HCT116 (cell line): ENCODE results near the gene RPL3. TPM values are rescaled to one million over a fixed set of nuclear protein-coding genes. Genes with fewer than 3 reads are reported as not detected.

Source experiments
- ATAC-seq: fragments of 200-7000 bp; cut with Tn5 transposase; 2 replicates; pipeline ENCODE4 v1.9.1; 2020; ENCODE audit warnings: mild to moderate bottlenecking, moderate library complexity
- BruUV-seq: library from RNA; stranded (reverse); fragments of 400-500 nt; replicated peaks from 2 replicates; lab custom pipeline; 2021; lab: Mats Ljungman, UMichigan
- CTCF ChIA-PET: fragments of 300-600 bp; sonication (Branson Sonifier 250); formaldehyde crosslinking; loops from one replicate; lab custom pipeline; 2021; ENCODE audit warnings: antibody characterized with exemption; lab: Charles Lee
- POLR2A ChIA-PET: fragments of 300-600, 350-600 bp; sonication (Branson Sonifier 250); formaldehyde crosslinking; loops from one replicate; lab custom pipeline; 2021; ENCODE audit warnings: antibody characterized with exemption; lab: Charles Lee
- RAD21 ChIA-PET, 2 experiments: fragments of 300-600 bp; sonication (Branson Sonifier 250); formaldehyde crosslinking; loops; one replicate each; lab custom pipeline; 2023; ENCODE audit warnings: low total read pairs in 2 of 2; ENCODE audit not compliant: uncharacterized antibody in 2 of 2, unreplicated experiment in 2 of 2, low non-redundant PET in 1 of 2; lab: Charles Lee
- DNase-seq: peaks from one replicate; pipeline ENCODE4 v3.0.0-alpha.2; 2010; ENCODE audit warnings: low read depth, low spot score
- H2AFZ ChIP-seq: fragments of 200-600 bp; shearing (Covaris generic), sonication (generic); 2 replicates; pipeline ENCODE4 v1.6.1; 2017; ENCODE audit warnings: low read depth, mixed run types, mixed read lengths, antibody characterized with exemption, low read length; ENCODE audit not compliant: poor library complexity, severe bottlenecking
- H3K27ac ChIP-seq: 2 replicates; pipeline ENCODE4 v1.5.1; 2012; ENCODE audit warnings: low read depth, low read length
- H3K27me3 ChIP-seq: fragments of 200-600 bp; sonication (generic); 2 replicates; pipeline ENCODE4 v1.6.1; 2016; ENCODE audit warnings: mixed run types, low read length, mixed read lengths; ENCODE audit not compliant: insufficient read depth
- H3K36me3 ChIP-seq, 2 experiments: fragments of 200-500 bp in 1 of 2; fragments of 200-600 bp in 1 of 2; sonication (Bioruptor generic) in 1 of 2; sonication (generic) in 1 of 2; 2 replicates each; pipeline versions ENCODE4 v1.5.1 to v1.6.1; 2014 to 2016; ENCODE audit warnings: low read length in 2 of 2, inconsistent platforms in 1 of 2, mixed read lengths in 1 of 2, mixed run types in 1 of 2; ENCODE audit not compliant: insufficient read depth in 2 of 2, control insufficient read depth in 1 of 2
- H3K4me1 ChIP-seq, 2 experiments: fragments of 200-600 bp in 1 of 2; sonication (generic) in 1 of 2; 2 replicates each; pipeline versions ENCODE4 v1.5.1 to v1.6.1; 2012 to 2017; ENCODE audit warnings: low read length in 2 of 2, inconsistent platforms in 1 of 2, mild to moderate bottlenecking in 1 of 2, mixed read lengths in 1 of 2, mixed run types in 1 of 2, moderate library complexity in 1 of 2; ENCODE audit not compliant: insufficient read depth in 2 of 2, control insufficient read depth in 1 of 2
- H3K4me2 ChIP-seq: fragments of 200-600 bp; sonication (generic); 2 replicates; pipeline ENCODE4 v1.6.1; 2017; ENCODE audit warnings: mixed run types, low read length, mixed read lengths
- H3K4me3 ChIP-seq, 2 experiments: fragments of 200-600 bp in 1 of 2; sonication (generic) in 1 of 2; replicated peaks in 1 of 2; 2 replicates each; pipeline ENCODE4 v1.5.1; 2011 to 2016; ENCODE audit warnings: low read length in 2 of 2, control low read depth in 1 of 2, low read depth in 1 of 2, mild to moderate bottlenecking in 1 of 2, mixed read lengths in 1 of 2, mixed run types in 1 of 2
- H3K79me2 ChIP-seq: fragments of 200-600 bp; sonication (generic); 2 replicates; pipeline ENCODE4 v1.6.1; 2017; ENCODE audit warnings: mild to moderate bottlenecking, mixed run types, low read length, moderate library complexity, mixed read lengths; ENCODE audit not compliant: insufficient read depth
- H3K9ac ChIP-seq: fragments of 200-600 bp; sonication (generic); 2 replicates; pipeline ENCODE4 v1.6.1; 2016; ENCODE audit warnings: low read length, mixed read lengths
- H3K9me2 ChIP-seq: fragments of 200-600 bp; sonication (generic), shearing (Covaris generic); 2 replicates; pipeline ENCODE4 v1.6.1; 2017; ENCODE audit warnings: mixed run types, mild to moderate bottlenecking, moderate library complexity; ENCODE audit not compliant: insufficient read depth
- H3K9me3 ChIP-seq, 2 experiments: fragments of 200-500 bp in 1 of 2; fragments of 200-600 bp in 1 of 2; sonication (Bioruptor generic) in 1 of 2; sonication (generic) in 1 of 2; 2 replicates each; pipeline ENCODE4 v1.6.1; 2014 to 2017; ENCODE audit warnings: low read length in 2 of 2, mixed read lengths in 2 of 2, inconsistent platforms in 1 of 2, low read depth in 1 of 2, mild to moderate bottlenecking in 1 of 2, mixed run types in 1 of 2, moderate library complexity in 1 of 2; ENCODE audit not compliant: control insufficient read depth in 1 of 2, insufficient read depth in 1 of 2
- H4K20me1 ChIP-seq: fragments of 200-600 bp; sonication (generic), shearing (Covaris generic); 2 replicates; pipeline ENCODE4 v1.6.1; 2017; ENCODE audit warnings: mixed run types, mild to moderate bottlenecking, moderate library complexity; ENCODE audit not compliant: insufficient read depth
- EGR1 ChIP-seq: IDR thresholded peaks from 2 replicates; pipeline ENCODE4 v1.6.1; 2012; ENCODE audit warnings: low read depth
- POLR2A ChIP-seq: IDR thresholded peaks from 2 replicates; pipeline ENCODE4 v1.7.0; 2011; ENCODE audit warnings: borderline replicate concordance; ENCODE audit not compliant: insufficient read depth, insufficient read length; ENCODE audit errors: extremely low read depth
- POLR2AphosphoS5 ChIP-seq: IDR thresholded peaks from 2 replicates; pipeline ENCODE4 v1.6.1; 2011; ENCODE audit warnings: mild to moderate bottlenecking, low read depth, low read length, moderate library complexity
- SIN3A ChIP-seq: IDR thresholded peaks from 2 replicates; pipeline ENCODE4 v1.6.1; 2012; ENCODE audit warnings: low read depth
- YY1 ChIP-seq: IDR thresholded peaks from 2 replicates; pipeline ENCODE4 v1.6.1; 2011; ENCODE audit warnings: low read length, low read depth, moderate library complexity, mild to moderate bottlenecking; ENCODE audit not compliant: insufficient replicate concordance; ENCODE audit errors: extremely low read depth
- ZNF274 ChIP-seq: fragments of 200-500 bp; sonication (Bioruptor generic); IDR thresholded peaks from 2 replicates; pipeline ENCODE4 v1.6.1; 2014; ENCODE audit warnings: mild to moderate bottlenecking, low read depth, low read length, inconsistent platforms
- intact Hi-C: fragments of 100-400 bp; cut with micrococcal nuclease; formaldehyde crosslinking; loops from 2 replicates; pipeline ENCODE4 v1.10.0; 2022
- total RNA-seq: library from RNA; stranded (reverse); gene quantifications from one replicate; pipeline ENCODE4 v1.2.1, GENCODE V29; 2021; ENCODE audit not compliant: unreplicated experiment
- TF ChIP-seq, protein P1 (sequence below): IDR thresholded peaks from 2 replicates; pipeline ENCODE4 v1.6.1; 2012
- TF ChIP-seq, protein P2 (sequence below): IDR thresholded peaks from 2 replicates; pipeline ENCODE4 v1.6.1; 2011; ENCODE audit warnings: mild to moderate bottlenecking, low read length, moderate library complexity; ENCODE audit not compliant: insufficient replicate concordance; ENCODE audit errors: extremely low read depth

RPL3 gene
- total RNA-seq, 1 experiment from 2014 or later: 2,966 TPM

DNA sequence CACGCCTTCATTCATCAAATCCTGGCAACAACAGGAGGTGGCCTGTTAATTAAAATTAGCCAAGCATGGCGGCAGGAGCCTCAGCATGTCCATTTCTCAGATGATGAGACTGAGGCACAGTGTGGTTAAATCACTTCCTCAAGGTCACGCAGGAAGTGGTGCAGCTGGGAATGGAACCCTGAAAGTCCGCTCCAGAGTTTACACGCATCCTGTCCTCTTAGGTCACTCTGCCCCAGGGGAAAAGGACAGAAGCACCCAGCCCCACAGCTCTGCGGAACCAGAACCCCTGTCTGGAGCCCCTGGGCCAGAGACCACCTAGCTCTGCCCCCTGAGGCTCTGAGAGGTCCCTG lies 19.6 kb downstream of the RPL3 start:
- H4K20me1 ChIP-seq: no peaks in the 10 kb centered on the region
- H3K4me3 ChIP-seq: no peak overlapping the region
- intact Hi-C loops: no loop called here
- H3K4me2 ChIP-seq: peak overlapping the region; percentile 27
- no peak overlapping the region; the same call in 1 of the 2 replicates for H3K27ac ChIP-seq
- RAD21 ChIA-PET: no interaction called here
- no peak for DNase-seq
- H2AFZ ChIP-seq: no peak overlapping the region
- no peak; the same call in 1 of the 2 replicates for ATAC-seq
- no peaks in the 10 kb centered on the region for H3K79me2 ChIP-seq
- H3K9me2 ChIP-seq: no peaks in the 10 kb centered on the region
- no peak for TF ChIP-seq POLR2A
- TF ChIP-seq, all 23 proteins: peak for 0
- no peaks in the 10 kb centered on the region for H3K27me3 ChIP-seq
- no peaks in the 10 kb centered on the region for H3K9me3 ChIP-seq
- peaks cover 48 to 71% of the 10 kb centered on the region in 2 experiments for H3K4me1 ChIP-seq
- BruUV-seq: no TSS peak
- no peaks in the 10 kb centered on the region for H3K36me3 ChIP-seq
- CTCF ChIA-PET: interaction anchor here (1.1 kb wide), 2 partner anchors 10 to 11 kb away, joined by 3 read pairs; no protein-coding TSS in a partner anchor
- H3K9ac ChIP-seq: no peak overlapping the region
- POLR2A ChIA-PET: interaction anchor here (1.3 to 2.5 kb wide), 4 partner anchors 10 to 20 kb away, joined by 4 to 15 read pairs (median 7); partner anchors contain the start of gene RPL3

DNA sequence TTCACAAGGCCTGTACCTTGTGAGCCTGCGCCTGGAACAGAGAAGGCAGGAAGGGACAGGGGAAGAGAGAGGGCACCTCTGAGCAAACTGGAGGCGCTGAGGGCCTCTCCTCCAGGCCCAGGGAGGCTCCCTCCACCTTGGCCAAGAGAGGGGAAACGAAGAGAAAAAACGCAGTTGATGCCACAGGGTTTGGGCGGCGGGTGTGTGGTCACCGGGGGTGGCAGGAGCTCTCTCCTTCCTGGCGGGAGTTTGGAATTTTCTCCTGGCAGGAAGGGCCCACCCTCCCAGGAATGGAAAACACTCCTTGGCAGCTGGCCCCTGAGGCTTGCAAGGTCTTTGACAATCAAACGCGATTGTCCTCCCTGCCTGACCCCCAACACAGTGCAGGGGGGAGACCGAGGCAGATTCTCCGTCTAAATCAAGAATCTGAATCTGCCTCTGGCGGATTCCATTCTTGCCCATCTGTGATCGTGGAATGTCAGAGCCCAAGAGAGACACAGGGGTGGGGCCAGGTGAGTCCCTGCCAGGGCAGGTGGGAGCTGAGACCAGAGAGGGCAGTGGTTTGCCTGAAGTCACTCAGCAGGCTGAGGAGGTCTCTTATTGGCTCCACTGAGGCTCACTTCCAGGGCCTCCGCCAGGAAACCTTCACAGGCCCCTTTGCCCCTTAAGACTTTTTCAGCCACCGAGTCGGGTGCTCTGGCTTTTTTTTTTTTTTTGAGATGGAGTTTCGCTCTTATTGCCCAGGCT lies 21.0 kb downstream of the RPL3 start:
- ChIA-PET CTCF (interaction anchor here (1.0 kb wide), 2 partner anchors 11 to 13 kb away, joined by 3 read pairs; no protein-coding TSS in a partner anchor), RAD21 (no interaction called here), POLR2A (interaction anchor here (1.6 to 2.5 kb wide), 4 partner anchors 13 to 53 kb away, joined by 5 to 15 read pairs (median 8); partner anchors contain the start of genes PDGFB and RPL3)
- ATAC-seq: peak; percentile 28; the same call in 1 of the 2 replicates
- H3K36me3 ChIP-seq: no peaks in the 10 kb centered on the region
- H3K9me3 ChIP-seq: no peaks in the 10 kb centered on the region
- DNase-seq: no peak
- peak overlapping the region; percentile 46 for H3K27ac ChIP-seq
- peaks cover 49 to 84% of the 10 kb centered on the region in 2 experiments for H3K4me1 ChIP-seq
- peak overlapping the region; percentile 63 for H2AFZ ChIP-seq
- no TSS peak for BruUV-seq
- intact Hi-C loops: no loop called here
- H3K4me3 ChIP-seq: no peak overlapping the region
- peak overlapping the region; percentile 37 for H3K9ac ChIP-seq
- H3K27me3 ChIP-seq: no peaks in the 10 kb centered on the region
- no peaks in the 10 kb centered on the region for H3K79me2 ChIP-seq
- peak overlapping the region; percentile 50 for H3K4me2 ChIP-seq
- no peaks in the 10 kb centered on the region for H3K9me2 ChIP-seq
- TF ChIP-seq ZNF274 (no peak), SIN3A (no peak), POLR2AphosphoS5 (no peak), EGR1 (no peak), YY1 (no peak), POLR2A (no peak)
- TF ChIP-seq, protein P1, sequence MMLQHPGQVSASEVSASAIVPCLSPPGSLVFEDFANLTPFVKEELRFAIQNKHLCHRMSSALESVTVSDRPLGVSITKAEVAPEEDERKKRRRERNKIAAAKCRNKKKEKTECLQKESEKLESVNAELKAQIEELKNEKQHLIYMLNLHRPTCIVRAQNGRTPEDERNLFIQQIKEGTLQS: no peak
- TF ChIP-seq, protein P2, sequence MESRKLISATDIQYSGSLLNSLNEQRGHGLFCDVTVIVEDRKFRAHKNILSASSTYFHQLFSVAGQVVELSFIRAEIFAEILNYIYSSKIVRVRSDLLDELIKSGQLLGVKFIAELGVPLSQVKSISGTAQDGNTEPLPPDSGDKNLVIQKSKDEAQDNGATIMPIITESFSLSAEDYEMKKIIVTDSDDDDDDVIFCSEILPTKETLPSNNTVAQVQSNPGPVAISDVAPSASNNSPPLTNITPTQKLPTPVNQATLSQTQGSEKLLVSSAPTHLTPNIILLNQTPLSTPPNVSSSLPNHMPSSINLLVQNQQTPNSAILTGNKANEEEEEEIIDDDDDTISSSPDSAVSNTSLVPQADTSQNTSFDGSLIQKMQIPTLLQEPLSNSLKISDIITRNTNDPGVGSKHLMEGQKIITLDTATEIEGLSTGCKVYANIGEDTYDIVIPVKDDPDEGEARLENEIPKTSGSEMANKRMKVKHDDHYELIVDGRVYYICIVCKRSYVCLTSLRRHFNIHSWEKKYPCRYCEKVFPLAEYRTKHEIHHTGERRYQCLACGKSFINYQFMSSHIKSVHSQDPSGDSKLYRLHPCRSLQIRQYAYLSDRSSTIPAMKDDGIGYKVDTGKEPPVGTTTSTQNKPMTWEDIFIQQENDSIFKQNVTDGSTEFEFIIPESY: no peak
- TF ChIP-seq, all 23 proteins: peak for 0
- H4K20me1 ChIP-seq: no peaks in the 10 kb centered on the region
